HPDE6-E6E7 (cell line): ENCODE results near the gene SASS6.
"Not testable (repeated sequence)": the region's sequence is repeated elsewhere in the genome, so short reads cannot be mapped to it uniquely, and the experiment has no call there.

Experiments used
- DNase-seq: peaks from one replicate; pipeline ENCODE4 v3.0.0; 2011; ENCODE audit warnings: missing footprints; ENCODE audit errors: extremely low spot score

The SASS6 gene

DNA sequence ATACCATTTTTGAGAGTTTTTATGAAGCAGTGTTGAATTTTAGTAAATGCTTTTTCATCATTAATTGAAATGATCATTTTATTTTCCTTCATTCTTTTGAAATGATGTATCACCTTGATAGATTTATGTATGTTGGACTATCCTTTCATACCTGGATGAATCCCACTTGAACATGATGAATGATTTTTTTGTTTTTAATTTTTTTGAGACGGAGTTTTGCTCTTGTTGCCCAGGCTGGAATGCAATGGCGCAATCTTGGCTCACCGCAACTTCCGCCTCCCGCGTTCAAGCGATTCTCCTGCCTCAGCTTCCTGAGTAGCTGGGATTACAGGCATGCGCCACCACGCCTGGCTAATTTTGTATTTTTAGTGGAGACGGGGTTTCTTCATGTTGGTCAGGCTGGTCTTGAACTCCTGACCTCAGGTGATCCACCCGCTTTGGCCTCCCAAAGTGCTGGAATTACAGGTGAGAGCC is 85.5 kb downstream of the SASS6 start:
- not testable (repeated sequence) for DNase-seq

DNA sequence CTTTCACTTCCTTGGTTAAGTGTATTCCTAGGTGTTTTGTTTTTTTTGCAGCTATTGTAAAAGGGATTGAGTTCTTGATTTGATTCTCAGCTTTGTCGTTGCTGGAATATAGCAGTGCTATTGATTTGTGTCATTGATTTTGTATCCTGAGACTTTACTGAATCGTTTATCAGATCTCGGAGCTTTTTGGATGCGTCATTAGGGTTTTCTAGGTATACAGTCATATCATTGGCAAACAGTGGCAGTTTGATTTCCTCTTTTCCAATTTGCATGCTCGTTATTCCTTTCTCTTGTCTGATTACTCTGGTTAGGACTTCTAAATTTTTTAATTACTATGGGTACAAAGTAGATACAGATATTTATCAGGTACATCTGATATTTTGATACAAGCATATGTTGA is 87.5 kb downstream of the SASS6 start:
- DNase-seq: no peak

DNA sequence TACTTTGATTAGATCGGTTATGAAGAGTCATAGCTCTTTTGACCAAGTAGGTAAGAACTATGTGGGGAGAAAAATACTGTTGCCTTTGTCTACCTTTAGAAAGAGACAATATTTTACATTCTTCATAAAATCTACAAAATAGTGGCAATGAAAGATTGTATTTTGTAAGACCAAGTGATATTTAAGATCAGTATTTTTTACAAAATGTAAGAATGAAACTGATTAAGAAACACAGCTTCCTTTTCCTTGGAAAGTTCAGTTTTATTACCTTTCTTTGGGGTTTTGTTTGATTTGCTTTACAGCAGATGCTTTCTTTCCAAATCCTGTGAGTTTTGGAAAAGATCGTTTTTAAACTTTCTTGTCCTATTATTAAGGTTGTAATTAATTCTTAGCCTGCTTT is 93.1 kb downstream of the SASS6 start:
- no peak for DNase-seq

DNA sequence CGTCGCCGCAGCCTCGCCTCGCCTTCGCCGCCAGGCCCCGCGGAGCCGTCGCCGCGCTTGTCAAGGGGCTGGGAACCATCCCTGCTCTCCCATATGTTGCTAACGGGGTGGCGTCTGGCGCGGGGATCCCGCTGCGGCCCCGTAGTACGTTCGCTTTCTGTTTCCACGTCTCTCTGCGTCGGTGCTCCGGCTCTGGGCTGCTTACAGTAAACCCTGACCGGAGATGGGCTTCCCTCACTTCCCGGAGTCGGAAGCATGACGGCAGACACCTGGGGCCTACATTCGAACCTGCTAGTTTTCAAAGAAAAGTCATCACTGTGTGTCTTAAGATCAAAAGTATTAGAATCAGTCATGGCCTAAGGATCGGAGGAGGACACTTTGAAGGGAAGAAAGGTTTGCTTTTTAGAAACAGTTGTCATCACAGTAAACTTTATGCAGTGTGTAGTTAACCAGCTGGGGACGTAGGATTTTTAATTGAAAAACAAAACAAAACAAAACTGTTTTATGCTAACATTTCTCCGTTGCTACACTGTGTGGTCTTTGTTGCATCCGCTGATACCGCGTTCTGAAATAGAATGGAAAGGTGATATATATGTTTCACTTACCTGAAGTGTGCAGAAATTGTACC is 94.0 kb downstream of the SASS6 start:
- peak; percentile 28 for DNase-seq

DNA sequence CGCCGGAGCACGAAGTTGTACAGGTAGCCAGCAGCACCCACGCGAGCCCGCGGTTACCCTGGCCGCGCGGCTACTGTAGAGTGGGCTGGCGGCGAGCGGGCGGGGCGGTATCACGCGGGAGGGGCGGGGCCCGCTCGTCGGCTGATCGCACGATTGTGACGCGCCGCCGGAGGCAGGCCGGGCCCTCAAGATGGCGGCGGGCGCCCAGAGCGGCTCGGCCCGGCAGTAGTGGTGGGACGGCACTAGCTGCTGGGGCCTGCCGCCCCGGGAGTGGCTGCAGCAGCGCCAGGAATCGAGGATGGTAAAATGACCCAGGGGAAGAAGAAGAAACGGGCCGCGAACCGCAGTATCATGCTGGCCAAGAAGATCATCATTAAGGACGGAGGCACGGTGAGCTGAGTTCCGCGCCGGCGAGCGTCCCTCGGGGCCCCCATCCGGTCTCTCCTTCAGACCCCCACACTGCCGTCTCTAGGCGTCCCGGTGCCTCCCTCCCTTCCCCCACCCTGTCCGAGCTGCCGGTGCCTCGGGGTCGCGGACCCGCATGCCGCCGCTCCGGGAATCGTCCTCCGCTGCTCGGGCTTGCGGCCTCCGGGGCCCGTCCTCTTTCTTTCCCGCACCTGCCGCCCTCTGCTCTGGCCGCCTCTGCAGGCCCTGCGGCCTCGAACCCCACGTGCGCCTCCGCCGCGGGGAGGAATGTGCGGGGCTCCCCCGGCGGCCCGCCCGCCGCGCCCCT is 94.6 kb downstream of the SASS6 start:
- DNase-seq: peak; percentile 59

DNA sequence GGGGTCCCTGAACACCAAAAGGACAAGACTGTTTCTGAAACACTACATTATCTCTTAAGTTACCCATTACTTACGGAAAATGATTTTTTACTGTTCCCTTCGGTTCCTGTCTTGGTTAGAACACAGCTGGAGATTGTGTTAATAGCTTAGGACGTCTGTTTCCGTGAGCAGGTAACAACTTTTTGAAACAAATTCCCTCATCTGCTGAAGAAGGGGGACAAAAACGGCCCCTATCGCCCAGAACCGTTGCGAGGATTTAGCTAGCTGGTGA is 95.1 kb downstream of the SASS6 start:
- DNase-seq: no peak

DNA sequence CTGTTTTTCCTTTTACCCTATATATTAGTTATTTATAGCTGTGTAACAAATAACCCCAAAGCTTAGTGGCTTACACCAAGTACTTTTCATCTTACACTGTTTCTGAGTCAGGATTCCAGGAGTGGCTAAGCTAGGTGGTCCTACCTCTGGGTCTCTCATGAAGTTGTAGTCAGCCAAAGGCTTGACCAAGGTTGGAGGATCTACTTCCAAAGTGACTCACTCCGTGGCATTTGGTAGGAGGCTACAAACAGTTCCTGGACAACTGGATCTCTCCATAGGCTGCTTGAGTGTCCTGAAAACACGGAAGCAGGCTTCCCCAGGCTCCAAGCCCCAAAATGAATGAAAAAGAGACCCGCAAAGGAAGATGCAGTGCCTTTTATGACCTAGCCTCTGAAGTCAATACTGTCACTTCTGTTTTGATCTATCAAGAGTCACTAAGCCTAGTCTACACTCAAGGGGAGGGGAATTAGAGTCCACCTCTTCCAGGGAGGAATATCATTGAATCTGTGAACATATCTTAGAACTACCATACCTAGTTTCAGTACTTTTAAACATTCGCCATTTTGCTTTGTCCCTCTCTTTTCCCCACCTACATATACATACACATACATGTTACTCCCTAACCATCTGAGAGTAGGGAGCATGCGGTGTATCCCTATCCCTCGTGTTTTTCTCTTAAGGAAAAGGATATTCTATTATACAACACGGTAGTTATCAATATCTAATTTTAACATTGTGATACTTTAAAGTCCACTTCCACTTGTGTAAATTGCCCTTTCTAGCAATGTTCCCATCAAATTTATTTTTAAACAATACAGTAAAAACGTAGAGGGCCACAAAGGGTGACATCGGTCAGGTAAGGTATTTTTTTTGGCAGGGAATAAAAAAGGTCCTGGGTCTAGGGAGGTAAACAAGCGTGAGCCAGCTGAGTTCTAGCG is 95.7 kb downstream of the SASS6 start:
- DNase-seq: peak; percentile 22

DNA sequence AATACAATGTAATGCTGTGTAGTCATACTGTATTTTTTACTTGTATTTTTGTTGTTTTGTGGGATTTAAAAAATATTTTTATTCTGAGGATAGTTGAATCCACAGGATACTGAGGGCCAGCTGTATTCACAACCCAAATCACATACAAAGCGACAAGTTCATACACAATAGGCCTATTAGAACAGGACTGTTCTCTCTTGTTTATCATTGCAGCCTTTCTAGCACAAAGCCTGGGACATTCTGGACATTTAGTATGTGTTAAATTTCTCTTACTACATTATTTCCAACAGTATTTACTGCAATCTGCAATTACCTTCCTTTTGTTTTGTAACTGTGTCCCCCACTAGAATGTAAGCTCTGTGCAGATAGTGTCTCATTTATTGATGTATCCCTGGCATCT is 97.5 kb downstream of the SASS6 start:
- no peak for DNase-seq

DNA sequence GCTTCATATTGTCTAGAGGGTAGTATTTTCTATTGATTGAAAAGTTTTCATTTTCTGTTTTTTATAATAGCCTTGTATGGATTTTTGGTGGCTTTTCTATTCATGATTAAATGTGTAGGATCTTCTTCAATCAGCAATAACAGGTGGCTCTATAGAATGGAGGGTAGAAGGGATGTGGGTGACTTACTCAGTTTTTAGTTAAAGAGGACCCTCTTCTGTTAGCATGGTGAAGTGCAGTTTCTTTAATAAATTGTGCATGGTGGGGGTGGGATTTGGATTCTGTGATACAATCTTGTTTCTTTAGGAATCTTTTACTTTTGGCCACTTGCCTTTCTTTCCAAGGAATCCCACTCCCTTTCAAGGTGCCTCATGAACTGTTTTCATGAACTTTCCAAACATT is 98.3 kb downstream of the SASS6 start:
- DNase-seq: no peak
